Measurements from ENCODE around the gene PDGFB.

DNA sequence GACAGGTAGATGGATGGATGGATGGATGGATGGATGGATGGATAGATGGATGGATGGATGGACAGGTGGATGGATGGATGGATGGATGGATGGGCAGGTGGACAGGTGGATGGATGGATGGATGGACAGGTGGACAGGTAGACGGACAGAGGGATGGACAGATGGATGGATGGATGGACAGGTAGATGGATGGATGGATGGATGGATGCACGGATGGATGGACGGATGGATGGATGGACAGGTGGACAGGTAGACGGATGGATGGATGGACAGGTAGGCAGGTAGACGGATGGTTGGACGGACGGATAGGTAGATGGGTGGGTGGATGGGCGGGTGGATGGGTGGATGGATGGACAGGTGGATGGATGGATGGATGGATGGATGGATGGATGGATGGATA lies 24.3 kb downstream of the PDGFB start:
- TF ChIP-seq POLR2AphosphoS5 (IDR thresholded peaks at IDR 0.05; ENCODE audit: borderline replicate concordance, low read depth, low read length): no peak
- TF ChIP-seq EZH2 (IDR thresholded peaks at IDR 0.05): no peak

All from SK-N-MC (cell line).